Measurements from ENCODE around the gene CPVL. TPM values are rescaled to one million over a fixed set of nuclear protein-coding genes. Genes with fewer than 3 reads are reported as not detected.

The CPVL gene
- polyA plus RNA-seq, 3 donors, result 51.7 to 73.9 (median 57.5) TPM

- no peak for DNase-seq
Observed at GRCh38 chr7:28984217-28984616, 162.1 kb downstream of the CPVL start.

- DNase-seq, result no peak
Observed at GRCh38 chr7:28983396-28984190, 162.7 kb downstream of the CPVL start.

DNA sequence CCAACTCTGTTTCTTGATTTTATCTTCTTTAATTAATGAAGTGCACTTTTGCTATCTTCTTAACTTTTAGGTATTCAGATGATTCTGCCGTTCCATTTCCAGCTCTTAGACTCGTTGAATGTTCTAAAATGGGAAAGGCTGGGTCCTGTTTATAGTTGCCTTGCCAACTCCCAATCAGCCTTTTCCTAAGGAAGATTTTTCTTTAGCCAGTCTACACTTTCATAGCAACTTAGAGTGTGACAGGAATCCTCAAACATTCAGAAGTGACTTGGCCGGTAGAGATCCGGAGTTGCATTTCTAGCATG, 165.2 kb downstream of the CPVL start:
- no peak for DNase-seq

DNA sequence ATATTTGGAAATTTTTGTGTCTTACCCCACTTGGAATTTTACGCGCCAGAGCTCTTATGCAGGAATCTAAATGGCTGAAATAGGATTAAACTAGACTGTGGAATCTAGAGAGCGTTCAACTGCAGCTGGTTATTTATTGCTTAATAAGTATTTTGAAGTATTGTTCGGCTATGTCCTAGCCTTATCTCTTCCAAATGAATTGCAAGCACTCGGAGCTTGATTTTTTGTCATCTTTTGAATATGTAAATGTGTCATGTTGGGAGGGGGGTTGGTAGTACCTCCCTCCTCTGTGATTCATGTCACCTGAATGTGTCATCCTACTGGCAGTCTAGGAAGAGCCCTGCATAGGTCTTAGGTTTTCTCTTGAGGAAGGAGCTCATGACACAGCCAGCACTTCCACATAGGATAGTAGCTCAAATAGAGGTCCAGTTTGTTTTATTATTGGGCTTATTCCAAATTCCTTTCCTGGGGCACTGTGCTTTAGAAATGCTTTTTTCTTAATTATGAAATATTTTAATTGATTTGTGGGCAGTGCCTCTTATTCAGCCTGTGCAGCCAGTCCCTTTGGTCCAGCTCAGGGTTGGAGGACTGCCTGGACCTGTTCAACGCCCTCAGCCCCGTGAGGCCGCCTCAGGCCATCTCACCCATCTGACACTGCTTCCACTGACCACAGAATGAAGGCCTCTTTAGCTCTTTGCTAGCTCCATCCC, 165.7 kb downstream of the CPVL start:
- no peak for DNase-seq

DNA sequence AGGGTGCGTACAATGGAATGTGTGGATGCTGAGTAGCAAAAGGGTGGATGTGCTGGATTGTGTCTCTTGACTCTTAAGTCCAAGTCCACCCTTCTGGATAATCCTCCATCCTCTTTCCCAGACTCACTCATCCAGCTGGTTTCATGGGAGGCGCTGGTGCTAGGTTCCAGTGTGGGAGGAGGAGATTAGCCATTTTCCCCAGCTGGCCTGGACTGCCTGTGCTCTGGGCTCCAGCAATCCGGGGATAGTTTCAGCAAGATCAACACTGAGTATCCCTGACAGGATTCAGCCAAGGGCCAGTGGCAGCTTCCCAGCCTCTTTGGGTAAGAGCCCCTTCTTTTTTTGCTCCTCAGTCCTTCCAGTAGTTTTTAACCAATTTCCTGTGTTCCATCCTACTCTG, 166.6 kb downstream of the CPVL start:
- no peak for DNase-seq

DNA sequence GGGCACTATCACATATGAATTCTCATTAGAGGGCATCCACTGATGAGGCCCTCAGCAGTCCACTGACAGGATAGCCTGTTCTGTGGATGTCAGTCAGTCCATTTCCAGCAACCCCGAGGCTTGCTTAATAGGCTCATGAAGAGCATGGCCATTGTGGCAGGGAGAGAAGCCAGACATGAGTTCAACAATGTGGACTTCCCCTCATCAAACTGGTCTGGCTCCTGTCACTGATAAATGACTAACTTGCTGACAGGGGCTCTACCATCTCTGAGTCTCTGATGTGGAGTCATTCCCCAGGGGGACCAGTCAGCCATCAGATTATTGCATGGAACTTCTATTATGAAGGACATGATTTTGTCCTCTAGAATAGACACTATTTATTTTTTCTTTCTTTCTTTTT, 168.5 kb downstream of the CPVL start:
- DNase-seq, result no peak

DNA sequence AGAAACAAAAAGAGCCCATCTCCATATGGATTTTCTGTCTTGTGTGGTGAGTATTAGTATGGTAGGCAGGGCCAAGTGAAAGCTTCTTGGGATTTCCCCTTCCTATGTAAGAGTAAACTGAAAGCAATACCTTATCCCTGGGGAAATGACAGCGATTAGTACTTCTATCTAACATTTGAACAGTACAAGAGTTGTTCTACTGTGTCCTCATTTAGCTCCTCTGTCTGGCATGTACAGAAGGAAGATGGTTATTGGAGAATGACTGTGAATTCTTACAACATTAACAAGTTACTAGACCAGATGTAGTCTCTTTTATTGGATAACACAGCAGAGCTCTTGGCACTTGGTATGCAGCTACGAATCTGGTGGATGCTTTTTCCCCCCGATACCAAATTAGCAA, 170.3 kb downstream of the CPVL start:
- DNase-seq, result no peak

- no peak for DNase-seq
Observed at GRCh38 chr7:28973591-28973990, 172.7 kb downstream of the CPVL start.

DNA sequence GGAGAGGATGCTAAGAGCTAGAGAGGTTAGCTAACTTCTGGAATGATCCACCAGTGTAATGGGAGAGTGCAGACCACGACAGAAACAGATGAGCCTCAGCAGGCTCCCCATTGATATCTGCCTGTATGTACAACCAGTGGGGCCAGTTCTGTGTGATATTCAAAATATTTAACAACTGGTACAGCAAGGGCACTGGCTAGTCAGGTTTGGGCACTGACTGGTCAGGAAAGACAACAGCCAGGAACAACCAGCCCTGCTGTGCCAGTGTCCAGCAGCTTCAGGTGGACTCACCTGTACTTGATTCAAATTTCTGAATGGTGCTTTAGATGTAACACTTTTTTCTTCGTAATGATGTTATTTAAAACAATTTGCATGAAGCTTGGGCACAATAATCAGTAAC, 182.3 kb downstream of the CPVL start:
- DNase-seq, result no peak

- no peak for DNase-seq
Observed at GRCh38 chr7:28961972-28962371, 184.4 kb downstream of the CPVL start.

DNA sequence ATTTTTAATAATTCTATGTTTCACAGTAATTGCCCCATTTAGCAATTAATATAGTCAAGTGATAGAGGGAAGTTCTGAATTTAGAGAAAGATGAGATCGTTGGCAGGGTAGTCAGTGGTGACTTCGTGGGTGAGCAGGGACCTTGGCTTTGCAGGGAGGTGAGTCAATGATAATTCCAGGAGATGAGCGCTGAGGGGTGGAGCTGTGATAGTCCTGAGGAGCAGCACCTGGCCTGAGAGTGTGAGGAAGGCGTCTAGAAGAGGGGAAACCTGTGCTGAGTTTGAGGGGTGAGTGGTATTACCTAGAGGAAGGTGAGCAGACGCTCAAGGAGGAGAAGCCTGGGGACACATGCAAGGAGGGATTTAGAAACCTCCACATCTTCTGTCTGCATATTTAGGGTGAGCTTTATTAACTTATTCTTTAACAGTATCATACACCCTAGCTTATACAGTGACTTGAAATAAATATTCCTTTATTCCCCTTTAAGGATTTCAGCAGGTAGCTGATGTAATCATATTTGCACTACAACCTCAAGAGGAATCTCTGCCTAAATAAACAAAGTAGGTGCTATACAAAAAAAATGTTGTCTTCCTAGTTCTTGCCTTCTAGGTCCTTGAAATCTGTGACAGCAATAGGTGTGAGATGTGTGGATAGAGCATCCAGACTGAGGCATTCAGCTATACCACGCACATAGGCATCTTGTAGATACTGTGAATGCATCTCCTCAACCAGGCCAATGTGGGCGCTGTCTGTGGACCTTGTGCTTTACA, 186.1 kb downstream of the CPVL start:
- DNase-seq, result no peak

DNA sequence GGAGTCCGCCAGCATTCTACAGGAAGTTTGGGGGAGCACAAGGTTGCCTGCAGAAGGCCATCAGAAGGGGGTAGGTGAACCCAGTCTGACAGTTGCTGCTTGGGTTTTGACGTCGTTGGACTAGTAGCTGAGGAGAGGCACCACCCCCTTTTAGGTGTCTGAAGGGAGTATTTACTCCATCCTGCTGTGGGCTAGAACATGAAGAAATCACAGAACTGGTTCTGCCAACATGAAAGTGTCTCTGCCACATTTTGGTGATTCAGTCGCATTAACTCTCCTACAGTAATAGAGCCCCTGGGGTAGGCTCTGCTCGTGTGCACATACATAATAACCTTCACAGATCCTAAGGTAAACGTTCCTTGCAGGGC, 187.4 kb downstream of the CPVL start:
- DNase-seq, result no peak

- peak; percentile 84 for DNase-seq
Observed at GRCh38 chr7:28958235-28958979, 187.9 kb downstream of the CPVL start, which contains the start of gene TRIL. TSS of gene TRIL (minus strand) at chr7:28958330. CDS start at chr7:28958046, 284 bp downstream.

GRCh38 chr7:28957751-28958234, 188.5 kb downstream of the CPVL start:
- DNase-seq, result peak; percentile 31

DNA sequence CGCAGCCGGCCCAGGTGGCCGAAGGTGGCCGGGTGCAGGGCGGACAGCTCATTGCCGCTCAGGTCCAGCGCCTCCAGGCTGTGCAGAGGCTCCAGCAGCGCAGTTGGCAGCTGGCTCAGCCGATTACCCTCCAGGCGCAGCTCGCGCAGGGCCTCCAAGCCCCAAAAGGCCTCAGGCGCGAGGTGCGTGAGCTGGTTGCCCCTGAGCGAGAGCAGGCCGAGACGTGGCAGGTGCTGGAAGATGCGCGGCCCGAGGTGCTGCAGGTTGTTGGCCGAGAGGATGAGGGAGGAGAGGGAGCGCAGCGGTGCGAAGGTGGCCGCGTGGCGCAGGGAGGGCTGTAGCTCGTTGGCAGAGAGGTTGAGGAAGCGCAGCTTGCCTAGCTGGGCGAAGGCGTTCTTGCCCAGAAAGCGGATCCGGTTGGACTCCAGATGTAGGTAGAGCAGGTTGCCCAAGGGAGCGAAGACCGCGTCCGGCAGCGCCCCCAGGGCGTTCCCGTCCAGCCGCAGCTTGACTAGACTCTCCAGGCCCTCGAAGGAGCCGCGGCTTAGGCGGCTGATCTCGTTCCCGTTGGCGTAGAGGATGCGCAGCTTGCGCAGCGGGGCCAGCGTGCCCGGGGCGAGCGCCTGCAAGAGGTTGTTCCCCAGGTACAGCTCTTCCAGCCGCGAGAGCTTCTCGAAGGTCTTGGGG, 189.1 kb downstream of the CPVL start:
- DNase-seq, result peak; percentile 42

GRCh38 chr7:28956608-28957063, 189.7 kb downstream of the CPVL start:
- DNase-seq, result peak; percentile 80

DNA sequence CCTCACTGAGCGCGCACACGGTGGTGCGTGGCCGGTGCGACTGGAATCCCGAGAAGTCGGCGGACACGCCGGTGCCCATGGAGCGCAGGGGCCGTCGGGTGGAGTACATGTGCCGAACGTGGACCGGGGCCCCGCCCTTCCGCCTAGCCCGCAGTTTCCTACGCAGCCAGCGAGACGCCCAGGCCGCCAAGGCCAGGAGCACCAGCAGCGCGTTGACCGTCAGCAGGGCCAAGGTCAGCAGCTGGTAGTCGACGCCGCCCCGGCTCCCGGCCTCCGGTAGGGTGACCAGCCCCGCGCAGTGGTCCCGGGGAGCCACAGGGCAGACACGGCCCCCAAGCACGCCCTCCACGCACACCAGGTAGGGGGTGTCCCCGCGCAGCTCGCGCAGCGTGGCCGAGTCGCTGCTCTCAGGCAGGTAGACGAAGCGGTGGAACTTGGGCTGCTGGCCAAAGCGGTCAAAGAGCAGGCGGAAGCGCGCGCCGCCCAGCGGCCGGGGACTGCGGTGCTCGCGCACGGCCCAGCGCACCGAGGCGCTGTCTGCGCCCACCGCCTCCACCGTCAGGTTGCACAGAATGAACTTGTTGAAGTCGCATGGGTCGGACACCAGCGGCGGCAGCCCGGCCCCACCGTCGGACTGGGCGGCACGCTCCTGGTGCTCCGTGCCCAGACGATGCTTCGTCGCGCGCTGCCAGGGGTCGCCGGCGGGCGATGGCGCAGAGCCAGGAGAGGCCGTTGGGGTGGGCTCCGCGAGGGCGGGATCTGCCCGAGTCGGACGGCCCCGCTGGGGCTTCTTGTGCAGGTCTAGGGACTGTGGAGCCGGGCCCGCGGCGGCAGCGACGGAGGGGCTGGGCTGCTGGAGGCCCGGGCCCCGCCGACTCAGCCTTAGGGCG, 190.4 kb downstream of the CPVL start:
- peak; percentile 82 for DNase-seq

DNA sequence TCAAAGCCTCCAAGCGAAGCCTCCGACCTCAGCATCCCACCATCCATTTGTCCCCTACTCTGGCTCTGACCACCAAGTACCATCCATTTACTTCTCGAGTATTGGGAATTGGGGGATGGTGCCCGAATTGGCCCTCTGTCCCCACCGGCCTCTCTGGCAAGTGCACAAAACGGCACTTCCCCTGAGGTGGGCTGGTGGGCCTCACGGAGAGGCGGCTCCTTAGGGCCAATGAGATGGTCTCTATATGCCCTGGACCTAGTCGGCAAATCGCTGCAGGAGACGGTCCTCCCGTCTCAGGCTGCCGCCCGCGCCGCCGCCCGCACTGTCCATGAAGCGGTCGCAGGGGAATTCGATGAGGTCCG, 191.0 kb downstream of the CPVL start:
- DNase-seq, result no peak

DNA sequence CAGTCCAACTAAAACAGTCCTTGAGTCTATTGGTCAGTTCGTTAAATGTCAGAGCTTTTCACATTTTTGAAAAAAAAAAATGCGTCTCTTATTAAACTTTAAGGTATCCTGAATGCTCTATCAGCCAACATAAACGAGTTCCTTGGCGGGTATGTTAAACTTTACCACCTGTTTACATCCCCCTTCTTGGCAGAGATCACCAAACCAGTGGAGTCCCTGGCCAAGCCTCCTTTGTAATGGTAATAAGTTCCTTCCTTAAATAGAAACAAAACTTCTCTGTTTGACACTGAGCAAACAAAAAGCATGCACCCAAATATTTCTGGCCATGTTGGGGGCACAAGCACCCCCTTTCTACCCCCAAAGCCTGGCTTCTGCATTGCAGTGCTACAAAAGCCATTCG, 191.4 kb downstream of the CPVL start:
- no peak for DNase-seq

GRCh38 chr7:28954471-28954870, 191.9 kb downstream of the CPVL start:
- peak; percentile 22 for DNase-seq
